HG03280 (cell line): ENCODE measurements around the gene USP12.

Source experiments
- ATAC-seq: cut with Tn5 transposase; IDR thresholded peaks from one replicate; pipeline ENCODE4 v1.9.1; 2021; ENCODE audit warnings: mild to moderate bottlenecking, moderate library complexity; ENCODE audit not compliant: unreplicated experiment

The USP12 gene

DNA sequence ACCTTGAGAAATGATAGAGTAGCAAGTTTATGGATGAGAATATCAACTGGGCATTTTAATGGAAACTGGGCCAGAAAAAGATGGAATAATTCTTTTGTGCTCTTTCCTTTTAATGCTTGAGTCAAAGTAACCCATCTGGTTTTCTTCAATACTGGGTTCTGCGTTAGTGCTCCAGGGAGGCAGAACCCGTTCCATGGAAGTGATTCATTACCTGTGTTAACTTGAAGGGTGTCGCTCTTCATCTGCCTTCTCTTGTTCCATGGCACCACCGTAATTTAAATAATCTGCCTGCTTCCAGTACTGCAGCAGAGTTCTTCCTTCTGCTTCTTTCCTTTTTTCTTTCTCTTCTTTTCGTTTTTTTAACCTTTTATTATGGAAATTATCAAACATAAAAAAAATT lies 14.7 kb upstream of the USP12 start:
- no peak for ATAC-seq

DNA sequence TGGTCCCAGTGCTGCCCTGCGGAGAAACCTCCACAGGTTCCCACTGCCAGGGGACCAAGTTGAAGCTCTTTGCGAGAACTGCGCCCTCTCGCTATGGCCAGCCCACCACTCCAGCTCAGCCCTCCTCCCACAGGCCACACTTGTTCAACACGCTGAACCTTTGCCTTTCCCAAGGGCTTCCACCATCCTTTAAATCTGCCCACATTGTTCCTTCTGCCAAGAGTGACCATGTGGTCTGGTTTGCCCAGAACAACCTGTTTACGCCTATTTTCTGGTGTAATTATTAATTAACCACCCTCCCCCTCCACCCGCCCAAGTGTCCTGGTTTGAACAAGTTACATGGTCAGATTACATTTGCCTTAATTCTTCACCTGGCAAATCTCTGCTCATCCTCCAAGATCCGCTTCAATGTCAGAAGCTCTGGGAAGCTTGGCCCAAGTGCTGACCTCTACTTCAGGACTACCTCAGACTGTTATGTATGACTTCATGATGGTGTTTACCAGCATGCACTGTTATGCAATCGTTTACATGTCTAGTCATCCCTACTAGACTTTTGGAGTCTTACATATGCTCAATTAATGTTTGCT lies 12.0 kb upstream of the USP12 start:
- no peak for ATAC-seq

DNA sequence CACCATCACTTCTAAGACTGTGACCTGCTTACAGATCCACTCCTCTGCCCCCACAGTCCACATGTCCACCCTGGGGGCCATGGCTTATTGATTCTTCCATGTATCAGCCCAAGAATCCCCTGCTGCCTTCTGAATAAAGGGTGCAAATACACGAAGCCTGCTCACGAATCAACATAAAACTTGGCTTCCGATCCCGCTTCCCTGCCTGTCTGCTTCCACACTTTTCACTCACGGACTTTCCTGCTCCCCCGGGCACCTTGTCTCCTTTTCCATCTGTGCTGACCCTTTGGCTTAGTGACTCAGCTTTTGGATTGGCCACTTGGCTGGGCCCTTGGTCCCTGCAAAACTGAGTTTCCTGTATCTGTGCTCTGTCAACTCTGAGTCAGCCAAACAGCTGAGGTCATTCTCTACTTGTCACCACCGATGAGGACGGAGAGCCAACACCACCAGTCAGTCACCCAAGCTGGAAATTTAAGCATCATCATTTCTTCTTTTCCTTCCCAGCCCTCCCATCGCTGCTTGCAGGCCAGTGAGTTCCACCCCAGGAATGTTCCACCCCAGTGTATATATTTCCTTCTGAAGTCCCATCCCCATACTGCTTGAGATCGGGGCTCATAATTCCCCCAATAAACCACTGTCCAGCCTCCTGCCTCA lies 11.4 kb upstream of the USP12 start:
- ATAC-seq: no peak

DNA sequence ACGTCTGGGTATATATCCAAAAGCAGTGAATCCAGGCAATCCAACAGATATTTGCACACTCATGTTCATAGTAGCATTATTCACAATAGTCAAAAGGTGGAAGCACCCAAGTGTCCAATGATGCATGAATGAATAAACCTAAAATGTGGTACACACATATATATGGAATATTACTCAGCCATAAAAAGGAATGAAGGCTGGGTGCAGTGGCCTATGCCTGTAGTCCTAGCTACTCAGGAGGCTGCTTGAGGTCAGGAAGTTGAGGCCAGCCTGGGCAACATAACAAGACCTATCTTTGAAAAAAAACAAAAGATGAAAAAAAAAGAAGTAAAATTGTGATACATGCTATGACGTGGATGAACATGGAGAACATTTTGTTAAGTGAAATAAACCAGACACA lies 10.4 kb upstream of the USP12 start:
- ATAC-seq: no peak

DNA sequence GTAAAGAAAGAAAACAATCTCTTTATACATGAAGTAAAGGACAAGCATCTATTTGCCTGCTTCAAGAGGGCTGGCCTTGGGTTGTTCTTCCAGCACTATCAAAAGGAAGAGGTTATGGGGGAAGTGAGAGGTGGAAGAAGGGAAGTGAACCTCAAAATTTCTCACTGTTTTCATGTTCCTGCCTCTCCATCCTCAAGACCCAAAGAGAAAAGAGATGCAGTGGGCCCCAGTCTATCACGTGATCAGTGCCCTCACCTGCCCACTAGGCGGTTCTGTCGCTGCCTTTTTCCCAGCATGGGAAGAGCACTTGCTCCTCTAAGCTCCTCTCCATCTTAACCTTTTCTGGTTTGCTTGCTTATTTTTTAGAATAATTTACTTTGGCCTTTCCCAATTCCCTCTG lies 6.2 kb upstream of the USP12 start:
- ATAC-seq: no peak

DNA sequence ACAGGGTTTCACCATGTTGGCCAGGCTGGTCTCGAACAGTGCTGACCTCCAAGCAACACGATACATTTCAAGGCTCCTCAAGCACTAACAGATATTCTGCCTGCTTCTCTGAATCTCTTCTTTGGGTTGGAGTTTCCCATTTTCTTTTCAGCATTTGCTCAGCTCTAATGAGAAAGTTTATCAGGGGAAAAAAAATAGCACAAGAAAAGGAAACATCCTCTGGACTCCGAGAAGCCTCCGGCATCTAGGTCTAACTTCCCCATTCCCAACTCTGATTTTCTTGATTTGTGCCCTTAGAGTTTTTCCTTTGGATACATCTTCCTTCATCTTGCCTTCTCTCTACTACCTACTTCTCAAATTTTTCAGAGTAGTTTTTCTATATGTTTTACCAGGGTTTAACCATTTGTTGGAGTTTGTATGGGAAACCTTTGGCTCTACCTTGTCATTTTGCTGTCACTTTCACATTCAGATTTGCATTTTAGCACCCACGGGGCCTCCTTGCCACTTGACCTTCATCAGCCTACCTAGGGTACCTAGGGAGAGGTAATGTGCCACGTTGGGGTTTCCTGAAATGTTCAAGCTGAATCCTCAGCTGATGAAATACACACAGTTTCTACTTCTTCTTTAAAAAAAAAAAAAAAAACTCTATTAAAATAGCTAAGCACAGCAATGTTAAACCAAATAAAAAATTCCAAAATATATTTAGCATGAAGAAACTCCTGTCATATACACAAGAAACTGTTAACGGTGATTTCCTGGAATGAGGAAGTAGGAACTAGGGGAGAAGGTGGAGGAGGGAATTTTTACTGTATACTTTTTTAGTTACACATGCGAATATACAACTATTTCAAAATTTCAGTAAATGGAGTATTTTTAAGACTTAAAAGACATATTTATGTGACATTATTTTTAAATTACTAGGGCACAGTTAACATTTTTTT lies 5.1 kb upstream of the USP12 start:
- ATAC-seq: no peak

DNA sequence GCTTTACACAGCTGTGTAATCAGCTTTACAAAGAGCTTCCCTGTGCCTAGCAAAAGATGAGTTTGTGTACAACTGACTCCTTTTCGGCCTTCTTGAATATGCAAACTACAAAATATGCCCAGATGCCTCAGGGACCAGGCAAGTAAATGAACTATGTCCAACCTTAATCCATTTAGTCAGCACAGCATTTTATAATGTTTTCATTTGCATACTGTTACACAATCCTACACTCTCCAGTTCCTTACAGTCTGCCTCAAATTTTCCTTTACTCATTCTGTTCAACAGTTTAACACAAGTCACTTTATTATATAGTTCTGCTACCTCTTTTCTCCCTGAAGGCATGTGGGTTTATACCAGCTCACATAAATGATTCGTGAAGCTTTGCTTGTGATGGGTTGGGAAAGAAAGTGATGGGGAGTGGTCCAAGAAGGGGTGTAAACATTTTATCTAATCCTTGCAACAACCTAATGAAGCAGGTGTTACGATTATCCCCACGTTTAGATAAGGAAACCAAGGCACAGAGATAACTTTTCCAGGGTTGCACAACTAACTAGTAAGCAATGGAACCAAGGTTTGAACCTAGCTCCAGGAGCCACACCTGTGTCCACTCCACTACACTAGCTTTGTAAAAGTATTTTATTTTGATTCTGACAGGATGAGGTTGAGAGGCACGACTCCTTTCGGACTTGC lies 3.3 kb upstream of the USP12 start:
- no peak for ATAC-seq

DNA sequence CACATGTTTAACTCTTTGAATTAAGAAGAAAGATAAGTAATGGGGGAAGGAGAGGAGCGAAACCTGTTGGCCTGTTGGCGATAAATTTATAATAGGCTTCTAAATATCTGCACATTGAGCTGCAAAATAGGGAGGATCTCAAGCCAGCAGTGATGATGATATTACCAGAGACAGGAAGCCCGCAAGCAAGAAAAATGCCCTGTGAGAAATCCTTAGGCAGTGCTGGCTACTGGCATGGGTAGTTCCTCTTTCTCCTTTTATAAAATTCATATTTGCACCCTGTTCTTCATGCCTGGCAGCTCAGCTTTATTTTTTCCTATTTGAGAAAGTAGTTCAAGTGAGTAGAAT lies 858 bp upstream of the USP12 start:
- ATAC-seq: no peak

DNA sequence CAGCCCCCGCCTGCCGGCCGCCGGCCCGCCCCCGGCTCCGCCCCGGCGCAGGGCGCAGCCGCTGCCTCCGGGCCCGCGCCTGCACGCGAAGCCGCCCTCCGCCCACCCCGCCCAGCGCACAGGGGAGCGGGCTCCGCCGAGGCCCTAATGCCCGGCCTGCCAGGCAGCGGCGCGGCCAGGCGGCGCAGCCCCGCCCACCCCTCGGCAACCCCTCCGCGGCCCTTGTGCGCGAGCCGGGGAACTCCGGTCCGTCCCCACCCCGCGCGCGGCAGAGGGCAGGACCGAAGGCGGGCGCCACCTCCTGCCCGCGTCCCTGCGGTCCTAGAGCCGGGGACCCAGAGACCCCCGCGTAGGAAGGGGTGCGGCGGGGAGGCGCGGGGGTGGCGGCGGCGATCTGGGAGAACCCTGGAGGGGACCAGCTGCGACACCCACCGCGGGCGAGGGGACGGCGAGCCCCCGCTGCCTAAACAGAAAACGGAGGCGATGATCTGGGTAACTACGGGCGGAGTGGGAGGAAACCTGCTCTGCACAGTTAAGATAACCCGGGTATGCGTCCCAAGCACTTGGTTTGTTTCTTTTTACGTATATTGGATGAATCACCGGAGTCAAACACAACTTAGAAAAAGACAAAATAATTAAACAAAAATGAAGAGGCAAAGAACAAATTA lies 350 bp upstream of the USP12 start:
- peak; percentile 75 for ATAC-seq

DNA sequence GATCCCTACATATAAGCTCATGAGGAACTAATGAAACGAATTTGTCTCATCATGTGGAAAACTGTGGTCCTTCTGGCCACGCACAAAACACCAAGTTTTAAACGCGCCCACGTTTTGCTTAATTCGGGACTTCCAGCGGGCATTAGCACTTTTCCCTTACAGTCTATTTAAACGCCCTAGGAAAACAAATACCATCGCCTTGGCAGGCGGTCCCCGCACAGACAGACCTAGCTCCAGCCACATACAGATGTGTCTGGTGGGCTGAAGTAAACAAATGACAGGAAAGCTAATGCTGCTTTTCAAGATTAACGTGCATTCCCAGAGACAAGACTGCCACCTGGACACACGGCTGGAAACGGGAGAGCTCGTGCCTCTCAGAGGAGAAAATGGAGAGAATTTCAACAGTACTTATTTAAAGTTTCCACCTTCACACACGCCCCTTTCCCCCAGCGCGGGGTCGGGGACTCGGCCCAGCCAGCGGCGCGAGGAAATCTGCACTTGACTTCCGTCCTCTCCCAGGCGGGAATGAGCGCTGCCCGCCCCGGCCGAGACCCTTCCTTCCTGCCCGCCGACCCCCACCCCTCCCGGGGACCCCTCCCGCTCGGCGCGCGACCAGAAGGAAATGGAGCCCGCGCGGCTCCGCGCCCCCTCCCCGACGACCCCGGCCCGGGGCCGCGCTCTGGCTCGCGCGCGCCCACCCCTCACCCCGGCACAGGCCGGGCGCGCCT lies 931 bp downstream of the USP12 start:
- peak; percentile 1 for ATAC-seq

DNA sequence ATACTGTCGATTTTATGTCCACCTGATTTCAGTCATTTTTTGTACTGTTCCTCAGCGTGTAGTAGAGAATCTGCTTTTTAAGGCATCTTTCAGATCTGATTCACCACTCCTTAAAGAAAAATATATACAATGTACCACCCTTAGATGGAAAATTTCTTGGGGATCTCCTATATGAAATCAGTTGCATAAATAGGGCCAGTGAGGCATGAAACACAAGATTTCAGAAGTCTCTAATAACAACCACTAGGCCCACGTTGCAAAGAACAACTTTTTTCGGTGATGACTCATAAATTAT lies 1.4 kb downstream of the USP12 start:
- ATAC-seq: no peak

DNA sequence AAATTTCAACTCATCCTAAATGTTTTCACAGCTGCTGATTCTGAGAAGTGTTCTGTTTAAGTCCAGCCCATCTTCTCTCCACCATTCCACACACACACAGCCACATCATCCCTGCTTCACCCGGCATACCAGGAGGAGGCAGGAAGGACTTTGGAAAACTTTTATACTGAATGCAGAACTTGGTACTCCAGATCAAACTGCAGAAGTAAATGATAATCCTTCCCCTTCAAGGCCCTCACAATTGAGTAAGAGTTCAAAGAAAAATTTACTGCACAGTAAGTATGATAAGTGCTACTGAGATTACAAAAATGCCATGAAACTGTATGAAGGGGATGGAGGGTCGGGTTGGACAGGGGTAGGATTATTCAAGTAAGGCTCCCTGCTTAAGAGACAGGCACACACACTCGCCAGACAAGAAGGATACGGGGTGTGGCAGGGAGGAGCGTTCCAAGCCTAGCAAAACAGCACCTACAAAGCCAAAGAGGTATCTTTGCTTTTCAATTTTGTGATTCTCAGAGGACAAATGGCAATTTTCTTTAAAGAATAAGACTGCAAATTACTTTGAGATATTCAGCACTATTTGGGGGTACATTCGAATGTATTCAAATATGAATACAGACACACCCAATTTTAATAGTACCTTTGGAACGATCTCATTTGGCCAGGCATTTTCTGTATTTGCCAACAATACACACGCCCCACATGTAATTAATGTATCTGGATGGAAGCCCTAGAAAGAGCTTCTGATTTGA lies 2.5 kb downstream of the USP12 start:
- ATAC-seq: no peak

DNA sequence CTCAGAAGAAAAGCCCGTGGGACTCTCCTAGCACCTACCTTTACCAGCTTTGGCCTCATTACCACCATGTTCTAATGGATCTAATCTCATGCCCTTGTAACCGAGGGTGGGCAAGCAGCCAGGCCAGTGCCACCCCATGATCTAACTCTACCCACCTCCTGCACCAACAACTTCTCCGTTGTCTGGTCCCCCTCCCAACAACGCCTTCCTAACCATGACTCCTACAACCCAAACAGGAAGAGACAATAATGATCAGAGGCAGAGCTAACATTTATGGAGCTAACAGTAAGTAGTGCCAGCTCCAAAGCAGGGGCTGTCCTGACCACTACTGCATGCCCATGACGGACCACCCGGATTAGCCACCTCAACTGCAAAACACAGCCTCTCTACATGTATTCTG lies 3.5 kb downstream of the USP12 start:
- ATAC-seq: no peak

DNA sequence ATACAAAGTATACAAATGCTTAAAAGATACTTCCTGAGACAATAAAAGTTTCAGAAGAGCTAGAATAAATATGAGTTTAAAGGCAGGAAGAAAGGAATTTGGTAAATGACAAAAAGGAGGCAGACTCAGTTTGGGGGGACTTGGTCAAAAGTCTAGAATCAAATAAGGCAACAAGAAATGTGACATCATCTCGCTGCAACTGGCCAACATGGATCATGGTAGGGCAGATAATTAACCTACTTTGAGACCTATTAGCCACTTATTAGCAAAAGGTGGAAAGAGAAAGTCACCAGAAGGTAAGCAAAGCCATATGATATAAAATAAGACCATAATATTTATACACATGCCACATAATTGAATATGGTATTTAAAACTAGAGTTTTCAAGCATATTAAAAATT lies 5.3 kb downstream of the USP12 start:
- ATAC-seq: no peak

DNA sequence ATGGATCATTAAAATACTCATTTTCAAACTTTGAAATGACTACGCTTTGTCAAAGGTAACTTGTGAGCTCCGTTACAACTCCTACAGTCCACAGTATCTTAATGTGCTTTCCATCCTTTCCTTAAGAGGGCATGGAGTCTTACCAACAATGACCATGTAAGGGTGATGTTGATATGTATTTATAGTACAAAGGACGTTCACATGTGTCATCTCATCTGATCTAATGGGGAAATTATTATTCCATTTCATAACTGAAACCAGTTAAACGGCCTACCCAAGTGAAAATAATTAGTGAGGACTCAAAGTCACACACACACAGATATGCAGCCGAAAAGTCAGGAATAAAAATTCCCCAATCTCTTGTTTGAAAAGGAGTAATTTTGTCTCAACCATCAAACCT lies 9.6 kb downstream of the USP12 start:
- ATAC-seq: no peak

DNA sequence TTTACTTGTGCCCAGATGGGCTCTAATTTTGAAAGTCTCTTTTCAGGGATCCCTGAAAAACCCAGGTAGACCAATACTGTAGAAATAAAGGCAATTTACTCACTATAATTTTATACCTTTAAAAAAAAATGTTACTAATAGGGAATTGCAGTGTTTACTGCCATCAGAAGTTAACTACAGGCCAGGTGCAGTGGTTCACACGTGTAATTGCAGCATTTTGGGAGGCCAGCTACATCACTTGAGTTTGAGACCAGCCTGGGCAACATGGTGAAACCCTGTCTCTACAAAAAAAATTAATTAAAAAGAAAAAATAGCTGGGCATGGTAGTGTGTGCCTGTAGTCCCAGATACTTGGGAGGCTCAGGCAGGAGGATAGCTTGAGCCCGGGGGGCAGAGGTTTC lies 10.2 kb downstream of the USP12 start:
- ATAC-seq: no peak

DNA sequence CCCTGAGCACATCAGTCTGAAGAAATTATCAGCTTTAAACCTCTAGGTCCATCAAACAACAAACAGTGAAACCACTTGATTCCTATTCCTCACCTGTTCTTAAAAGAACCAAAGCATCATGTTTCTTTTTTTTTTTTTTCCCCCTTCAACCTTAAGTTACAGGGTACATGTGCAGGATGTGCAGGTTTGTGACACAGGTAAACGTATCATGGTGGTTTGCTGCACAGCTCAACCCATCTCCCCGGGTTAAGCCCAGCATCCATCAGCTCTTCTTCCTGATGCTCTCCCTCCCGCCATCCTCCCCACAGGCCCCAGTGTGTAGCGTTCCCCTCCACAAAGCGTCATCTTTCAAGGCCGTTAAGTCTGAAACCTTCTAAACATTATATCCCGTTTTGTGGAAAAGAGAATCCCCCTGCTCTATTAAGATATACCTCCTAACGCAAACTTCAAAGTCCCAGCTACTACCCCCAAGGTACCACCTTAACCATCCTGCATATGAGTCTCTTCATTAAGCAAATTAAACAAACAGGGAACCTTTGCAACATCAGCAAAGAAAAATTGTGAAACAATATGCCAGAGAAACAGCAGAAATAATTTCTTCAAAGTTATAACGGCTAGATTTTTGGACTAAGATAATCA lies 10.8 kb downstream of the USP12 start:
- no peak for ATAC-seq

DNA sequence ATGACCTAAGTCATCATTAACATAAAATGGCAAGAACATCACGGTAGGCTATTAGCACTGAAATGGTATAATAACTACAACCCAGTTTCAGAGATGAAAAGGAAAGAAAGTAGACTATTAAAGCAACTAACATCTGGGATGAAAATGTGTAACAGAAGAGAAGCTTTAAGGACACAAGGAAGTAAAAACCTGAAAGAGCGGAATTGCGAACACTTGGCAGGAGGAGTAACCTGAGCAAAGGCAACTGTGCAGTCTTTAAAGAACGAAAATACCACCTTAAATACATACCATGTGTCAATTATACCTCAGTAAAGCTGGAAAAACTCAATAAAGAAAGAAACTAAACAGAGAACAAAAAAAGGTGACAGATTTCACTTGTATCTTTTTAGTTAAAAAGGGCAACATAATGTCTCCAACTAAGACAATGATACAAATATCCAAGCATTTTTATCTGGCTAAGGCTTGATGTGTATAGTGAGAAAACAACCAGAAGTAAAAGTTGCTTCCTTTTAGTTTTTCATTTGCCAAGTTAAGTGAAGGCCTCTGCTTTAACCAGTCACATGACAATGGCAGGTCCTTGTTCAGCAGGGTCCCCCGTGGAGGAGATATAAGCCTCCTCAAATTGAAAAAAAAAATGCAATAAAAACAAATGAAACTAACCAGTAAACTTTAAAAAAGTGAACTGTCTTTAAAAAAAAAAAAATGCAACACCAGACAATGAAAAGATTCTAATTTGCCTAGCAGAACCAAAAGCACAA lies 11.6 kb downstream of the USP12 start:
- ATAC-seq: no peak

DNA sequence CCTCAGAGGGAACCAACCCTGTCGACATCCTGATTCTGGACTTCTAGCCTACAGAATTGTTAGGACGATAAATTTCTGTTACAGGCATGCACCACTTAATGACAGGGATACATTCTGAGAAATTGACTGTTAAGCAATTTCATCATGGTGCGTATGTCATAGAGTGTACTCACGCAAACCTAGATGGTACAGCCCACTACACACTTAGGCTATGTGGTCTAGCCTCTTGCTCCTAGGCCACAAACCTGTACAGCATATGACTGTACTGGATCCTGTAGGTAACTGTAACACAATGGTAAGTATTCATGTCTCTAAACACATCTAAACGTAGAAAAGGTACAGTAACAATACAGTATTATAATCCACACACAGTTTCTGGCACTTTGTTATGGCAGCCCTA lies 13.3 kb downstream of the USP12 start:
- ATAC-seq: no peak
